ENCODE measurements around the gene GTF3C1. TPM values are rescaled to one million over a fixed set of nuclear protein-coding genes. Genes with fewer than 3 reads are reported as not detected.

GTF3C1 gene
- total and polyA plus RNA-seq, 2 of the 8 experiments (the other 6 are each of a cell fraction or from before 2014, with no cell fraction given) = 89.3 to 126 TPM

DNA sequence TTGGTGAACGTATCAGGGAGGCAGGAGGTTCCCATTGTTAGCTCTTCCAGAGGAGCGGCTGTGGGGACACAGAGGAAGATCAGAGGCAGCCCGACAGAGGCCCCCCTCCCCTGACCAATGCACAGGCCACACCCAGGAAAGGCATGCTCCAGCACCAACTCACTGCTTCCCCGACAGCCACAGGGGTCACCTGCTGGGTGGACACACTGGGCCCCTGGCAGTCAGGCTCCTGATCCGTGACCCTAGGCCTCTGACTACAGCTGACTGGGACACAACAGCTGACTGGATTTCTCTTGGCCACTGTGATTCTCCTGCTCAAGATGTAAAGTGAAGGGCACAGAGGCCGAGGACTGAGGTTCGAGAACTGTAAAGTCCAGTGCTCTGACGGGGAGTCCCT is 84.2 kb downstream of the GTF3C1 start:
- Histone ChIP-seq H3K23ac (ENCODE audit: insufficient read length) (no peak overlapping the region), H2AFZ (ENCODE audit: low read length) (no peak overlapping the region), H2BK20ac (ENCODE audit: low read length) (no peak overlapping the region), H4K8ac (ENCODE audit: extremely low read depth, insufficient read depth, low read length) (no peak overlapping the region), H2BK5ac (ENCODE audit: low read depth, low read length) (no peak overlapping the region), H2BK120ac (replicated peaks; ENCODE audit: low read depth, low read length) (no peak overlapping the region), H4K20me1 (replicated peaks in 1 of 2; ENCODE audit: control insufficient read depth in 1 of 2, insufficient read depth in 2 of 2, low read length in 2 of 2) (peaks cover 2 to 17% of the 10 kb centered on the region in 2 experiments), H3K4me3 (ENCODE audit: extremely low read depth in 1 of 4, insufficient read depth in 2 of 4, low read depth in 3 of 4, low read length in 4 of 4) (no peak overlapping the region), H3K18ac (ENCODE audit: extremely low read depth, low read length) (no peak overlapping the region), H3K79me1 (ENCODE audit: low read depth, low read length) (no peaks in the 10 kb centered on the region), H3K27me3 (replicated peaks in 1 of 4; ENCODE audit: control insufficient read depth in 3 of 4, extremely low read depth in 1 of 4, insufficient read depth in 3 of 4, low read length in 3 of 4) (no peaks in the 10 kb centered on the region), H3K27ac (ENCODE audit: low read depth, low read length) (no peak overlapping the region), H4K5ac (ENCODE audit: insufficient read length, low read depth, low read length) (no peak overlapping the region), H3K4me2 (ENCODE audit: insufficient read depth in 1 of 2, low read depth in 2 of 2, low read length in 2 of 2) (no peak overlapping the region), H2BK15ac (ENCODE audit: low read length) (no peak overlapping the region), H3K14ac (ENCODE audit: insufficient read length) (no peak overlapping the region), H3K23me2 (ENCODE audit: low read depth, low read length) (no peaks in the 10 kb centered on the region), H3K56ac (replicated peaks; ENCODE audit: insufficient read length, low read depth, low read length) (no peak overlapping the region), H2AK5ac (ENCODE audit: low read depth, low read length) (no peak overlapping the region), H2BK12ac (ENCODE audit: low read depth, low read length) (no peak overlapping the region), H3K9ac (replicated peaks in 1 of 4; ENCODE audit: extremely low read depth in 1 of 4, low read depth in 3 of 4, low read length in 3 of 4) (no peak overlapping the region), H3K4ac (replicated peaks; ENCODE audit: insufficient read length, low read depth, low read length) (no peak overlapping the region), H3K36me3 (ENCODE audit: control insufficient read depth in 2 of 4, insufficient read depth in 4 of 4, low read length in 3 of 4) (peaks cover 43 to 80% (median 71%) of the 10 kb centered on the region in 4 experiments), H3K79me2 (ENCODE audit: control insufficient read depth in 1 of 2, insufficient read depth in 2 of 2, low read length in 2 of 2) (no peaks in the 10 kb centered on the region), H3K9me3 (ENCODE audit: insufficient read depth in 2 of 2, low read depth in 1 of 2, low read length in 1 of 2) (no peaks in the 10 kb centered on the region), H3K4me1 (replicated peaks in 1 of 4; ENCODE audit: control insufficient read depth in 3 of 4, insufficient read depth in 4 of 4, low read length in 3 of 4) (no peaks in the 10 kb centered on the region; a peak in 1 of 7 replicates), H4K91ac (replicated peaks; ENCODE audit: insufficient read length, low read length) (no peak overlapping the region)
- no peak for FAIRE-seq
- DNase-seq (ENCODE audit: low read depth in 1 of 2, low spot score in 2 of 2) = no peak
- POLR2A ChIA-PET (ENCODE audit: partially characterized antibody) = interaction anchor here (1.6 kb wide), 1 partner anchor 32 kb away, joined by 4 read pairs; no protein-coding TSS in a partner anchor
- CTCF ChIA-PET (ENCODE audit: partially characterized antibody) = interaction anchor here (1.1 kb wide), 1 partner anchor 51 kb away, joined by 4 read pairs; no protein-coding TSS in a partner anchor
- 85% methylated on average over 8 of the region's 8 CpGs; no CpG with 5 or more reads in 1 of the 2 experiments for WGBS, 2 experiments (ENCODE audit: extremely low coverage in 1 of 2, insufficient coverage in 1 of 2, insufficient read length in 1 of 2, insufficient replicate concordance in 2 of 2, low coverage in 1 of 2, low lambda C conversion rate in 2 of 2, missing lambda C conversion rate in 1 of 2)
- TF ChIP-seq SRF (IDR thresholded peaks at IDR 0.05; ENCODE audit: low read depth, low read length) = no peak
